GM12864 (cell line): ENCODE measurements around the gene C4orf33.

Experiments
- DNase-seq: peaks from one replicate; pipeline ENCODE4 v3.0.0-alpha.2; 2011; ENCODE audit warnings: low read depth
- H3K4me3 ChIP-seq: 2 replicates; pipeline ENCODE4 v1.5.1; 2011; ENCODE audit warnings: mild to moderate bottlenecking, low read depth, low read length, control low read depth
- CTCF ChIP-seq: IDR thresholded peaks from 2 replicates; pipeline ENCODE4 v1.5.1; 2011; ENCODE audit warnings: low read depth, mild to moderate bottlenecking, moderate library complexity, low read length, control low read depth, inconsistent platforms; ENCODE audit errors: missing control alignments

The C4orf33 gene

GRCh38 chr4:129153700-129154099, 57.7 kb downstream of the C4orf33 start:
- TF ChIP-seq CTCF = no peak
- no peak for DNase-seq
- H3K4me3 ChIP-seq = no peak overlapping the region

GRCh38 chr4:129162450-129162849, 66.5 kb downstream of the C4orf33 start:
- no peak for TF ChIP-seq CTCF
- DNase-seq = no peak
- H3K4me3 ChIP-seq = no peak overlapping the region

DNA sequence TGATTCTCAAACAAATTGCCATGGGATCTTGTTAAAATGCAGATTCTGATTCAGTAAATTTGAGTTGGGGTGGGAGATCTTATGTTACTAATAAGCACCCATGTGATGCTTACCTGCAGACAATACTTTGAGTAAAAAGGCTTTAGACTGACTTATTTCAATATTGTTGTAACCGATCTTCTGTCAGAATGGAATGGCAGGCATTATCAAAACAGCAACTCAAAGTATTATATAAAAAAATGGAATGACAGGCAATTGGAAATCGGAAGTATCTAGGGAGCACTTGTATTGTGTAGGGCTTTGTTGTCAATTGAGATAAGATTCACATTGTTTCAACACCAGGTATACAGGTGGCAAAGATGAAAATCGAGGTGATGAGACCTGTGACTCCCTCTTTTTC, 67.5 kb downstream of the C4orf33 start:
- TF ChIP-seq CTCF = no peak
- H3K4me3 ChIP-seq = no peak overlapping the region
- DNase-seq = no peak

GRCh38 chr4:129164243-129164642, 68.3 kb downstream of the C4orf33 start:
- no peak for TF ChIP-seq CTCF
- no peak overlapping the region for H3K4me3 ChIP-seq
- no peak for DNase-seq
